ENCODE data around the gene HPCAL4. TPM values are rescaled to one million over a fixed set of nuclear protein-coding genes. Genes with fewer than 3 reads are reported as not detected.

The HPCAL4 gene
- total RNA-seq, 4 donors from 2014 or later, result 0.83 TPM; not detected in 3

DNA sequence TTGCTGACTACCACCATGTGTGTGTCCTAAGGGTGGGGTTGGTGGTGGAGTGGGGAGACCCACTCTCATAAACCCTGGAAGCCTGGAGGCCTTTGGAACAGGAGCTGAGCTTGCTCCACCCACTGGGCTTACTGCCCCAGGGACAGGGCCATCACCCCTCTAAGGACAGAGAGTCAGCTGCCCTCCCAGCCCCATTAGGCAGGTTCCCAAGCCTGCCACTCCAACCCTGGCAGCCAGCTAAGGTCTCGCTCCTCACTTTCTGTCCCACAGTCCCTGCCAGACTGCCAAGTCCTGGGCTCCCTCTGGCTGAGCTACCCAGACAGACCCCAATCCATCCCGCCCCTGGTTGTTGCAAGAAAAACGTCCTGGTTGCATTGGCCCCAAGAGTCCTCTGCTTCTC is 23.1 kb downstream of the HPCAL4 start:
- no peak for TF ChIP-seq POLR2A (IDR thresholded peaks at IDR 0.05)
- TF ChIP-seq, protein P1, sequence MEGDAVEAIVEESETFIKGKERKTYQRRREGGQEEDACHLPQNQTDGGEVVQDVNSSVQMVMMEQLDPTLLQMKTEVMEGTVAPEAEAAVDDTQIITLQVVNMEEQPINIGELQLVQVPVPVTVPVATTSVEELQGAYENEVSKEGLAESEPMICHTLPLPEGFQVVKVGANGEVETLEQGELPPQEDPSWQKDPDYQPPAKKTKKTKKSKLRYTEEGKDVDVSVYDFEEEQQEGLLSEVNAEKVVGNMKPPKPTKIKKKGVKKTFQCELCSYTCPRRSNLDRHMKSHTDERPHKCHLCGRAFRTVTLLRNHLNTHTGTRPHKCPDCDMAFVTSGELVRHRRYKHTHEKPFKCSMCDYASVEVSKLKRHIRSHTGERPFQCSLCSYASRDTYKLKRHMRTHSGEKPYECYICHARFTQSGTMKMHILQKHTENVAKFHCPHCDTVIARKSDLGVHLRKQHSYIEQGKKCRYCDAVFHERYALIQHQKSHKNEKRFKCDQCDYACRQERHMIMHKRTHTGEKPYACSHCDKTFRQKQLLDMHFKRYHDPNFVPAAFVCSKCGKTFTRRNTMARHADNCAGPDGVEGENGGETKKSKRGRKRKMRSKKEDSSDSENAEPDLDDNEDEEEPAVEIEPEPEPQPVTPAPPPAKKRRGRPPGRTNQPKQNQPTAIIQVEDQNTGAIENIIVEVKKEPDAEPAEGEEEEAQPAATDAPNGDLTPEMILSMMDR (IDR thresholded peaks at IDR 0.05), result no peak
- Histone ChIP-seq H3K36me3 (no peaks in the 10 kb centered on the region), H3K27ac (no peak overlapping the region), H3K4me1 (peaks cover 0 to 13% (median 4%) of the 10 kb centered on the region in 4 donors), H3K9me3 (no peaks in the 10 kb centered on the region), H3K27me3 (peaks cover 0 to 15% of the 10 kb centered on the region in 2 donors), H3K4me3 (no peak overlapping the region)
- no peak for DNase-seq

DNA sequence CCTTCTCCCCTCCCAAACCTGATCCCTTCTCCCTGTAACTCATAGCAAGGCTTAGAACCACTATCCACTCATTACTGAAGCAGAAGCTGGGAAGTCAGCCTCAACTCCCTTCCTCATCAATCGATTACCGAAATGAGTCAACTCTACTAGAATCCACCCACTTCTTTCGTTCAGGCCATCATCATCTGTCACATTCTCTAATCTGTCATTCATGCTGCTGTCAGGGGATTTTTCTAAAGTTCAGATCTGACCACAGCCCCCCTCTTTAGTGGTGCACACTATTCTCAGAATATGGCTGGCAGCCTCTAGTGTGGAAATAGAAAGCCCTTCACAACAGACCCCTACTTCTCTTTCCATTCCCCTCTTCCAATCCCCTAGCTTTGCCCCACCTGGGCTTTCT is 24.5 kb downstream of the HPCAL4 start:
- TF ChIP-seq POLR2A (IDR thresholded peaks at IDR 0.05), result no peak
- TF ChIP-seq, protein P1 (IDR thresholded peaks at IDR 0.05), result no peak
- Histone ChIP-seq H3K9me3 (no peaks in the 10 kb centered on the region), H3K4me1 (peaks cover 0 to 8% (median 4%) of the 10 kb centered on the region in 4 donors), H3K27me3 (peaks cover 0 to 11% of the 10 kb centered on the region in 2 donors), H3K27ac (no peak overlapping the region), H3K4me3 (no peak overlapping the region), H3K36me3 (no peaks in the 10 kb centered on the region)
- DNase-seq, result no peak

DNA sequence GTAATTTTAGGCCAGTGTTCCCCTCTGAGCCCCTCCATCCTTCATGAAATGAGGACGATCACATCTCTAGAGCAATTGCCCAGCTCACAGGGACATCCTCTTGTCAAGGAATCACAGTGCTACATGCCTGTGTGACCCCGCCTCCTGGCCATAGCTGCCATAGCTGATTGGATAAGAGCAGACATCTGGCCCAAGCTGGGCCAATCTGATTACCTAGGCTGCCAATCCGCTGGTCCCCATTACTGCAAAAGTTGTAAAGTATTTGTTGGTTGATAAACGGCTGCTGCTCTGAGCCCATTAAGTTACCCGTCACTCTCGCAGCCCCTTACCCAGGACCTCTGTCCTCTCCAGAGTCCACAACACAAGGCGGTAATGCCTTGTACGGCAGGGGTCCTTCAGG is 27.7 kb downstream of the HPCAL4 start:
- no peaks in the 10 kb centered on the region for H3K36me3 ChIP-seq
- H3K4me3 ChIP-seq, result no peak overlapping the region
- H3K27me3 ChIP-seq, result no peaks in the 10 kb centered on the region
- no peak for TF ChIP-seq POLR2A (IDR thresholded peaks at IDR 0.05)
- TF ChIP-seq, protein P1 (IDR thresholded peaks at IDR 0.05), result no peak
- H3K9me3 ChIP-seq, result no peaks in the 10 kb centered on the region
- H3K27ac ChIP-seq, result no peak overlapping the region
- DNase-seq, result no peak
- no peaks in the 10 kb centered on the region for H3K4me1 ChIP-seq

GRCh38 chr1:39662861-39663260 is 28.4 kb downstream of the HPCAL4 start:
- no peaks in the 10 kb centered on the region for H3K27me3 ChIP-seq
- no peak overlapping the region for H3K27ac ChIP-seq
- DNase-seq, result no peak
- H3K9me3 ChIP-seq, result no peaks in the 10 kb centered on the region
- no peak overlapping the region for H3K4me3 ChIP-seq
- H3K4me1 ChIP-seq, result no peaks in the 10 kb centered on the region
- H3K36me3 ChIP-seq, result no peaks in the 10 kb centered on the region
- TF ChIP-seq, protein P1 (IDR thresholded peaks at IDR 0.05), result no peak
- TF ChIP-seq POLR2A (IDR thresholded peaks at IDR 0.05), result no peak

DNA sequence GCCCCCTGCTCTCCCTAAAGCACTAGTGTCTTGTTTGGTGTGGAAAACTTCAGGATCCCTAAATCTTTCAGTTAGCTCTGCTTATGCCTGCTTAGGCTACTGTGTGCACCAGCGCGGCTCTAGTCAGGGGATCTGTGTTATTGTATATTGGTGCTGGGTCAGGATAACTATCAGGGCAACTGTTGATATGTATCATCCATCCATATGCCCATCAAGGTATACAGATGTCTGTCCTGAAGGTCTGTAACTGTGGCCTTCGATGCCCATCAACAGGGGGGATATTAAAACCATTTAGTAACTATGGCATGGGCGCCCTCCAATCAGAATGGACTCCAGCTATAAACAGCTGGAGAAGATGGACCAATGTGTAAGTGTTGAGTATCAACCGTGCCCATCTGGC is 31.7 kb downstream of the HPCAL4 start:
- Histone ChIP-seq H3K36me3 (no peaks in the 10 kb centered on the region), H3K27ac (no peak overlapping the region), H3K27me3 (no peaks in the 10 kb centered on the region), H3K9me3 (no peaks in the 10 kb centered on the region), H3K4me1 (no peaks in the 10 kb centered on the region), H3K4me3 (no peak overlapping the region)
- DNase-seq, result no peak
- TF ChIP-seq POLR2A (IDR thresholded peaks at IDR 0.05), result no peak
- TF ChIP-seq, protein P1 (IDR thresholded peaks at IDR 0.05), result no peak

DNA sequence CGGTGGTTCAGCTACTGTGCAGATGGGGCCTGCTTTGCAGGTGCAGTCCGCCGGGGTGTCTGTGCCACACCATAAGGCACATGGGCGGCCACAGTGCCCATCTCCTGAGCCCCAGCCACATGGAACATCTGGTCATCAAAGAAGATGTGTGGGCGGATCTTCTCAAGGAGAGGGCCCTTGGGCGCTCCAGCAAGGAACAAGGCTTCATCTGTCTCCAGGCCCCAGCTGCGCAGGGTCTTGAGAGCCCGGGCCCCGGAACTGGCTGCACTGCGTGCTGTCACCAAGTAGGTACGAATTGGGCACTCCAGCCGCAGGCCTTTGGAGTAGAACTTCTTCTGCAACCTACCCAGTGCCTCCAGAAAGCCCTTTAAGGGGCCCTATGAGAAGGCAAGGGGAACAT is 32.1 kb downstream of the HPCAL4 start:
- Histone ChIP-seq H3K9me3 (no peaks in the 10 kb centered on the region), H3K27ac (no peak overlapping the region), H3K36me3 (no peaks in the 10 kb centered on the region), H3K27me3 (no peaks in the 10 kb centered on the region), H3K4me1 (no peaks in the 10 kb centered on the region), H3K4me3 (no peak overlapping the region)
- no peak for DNase-seq
- TF ChIP-seq, protein P1 (IDR thresholded peaks at IDR 0.05), result no peak
- TF ChIP-seq POLR2A (IDR thresholded peaks at IDR 0.05), result no peak
